Left colon (tissue), 2 donors: Measurements from ENCODE around the gene PIM3. TPM values are rescaled to one million over a fixed set of nuclear protein-coding genes. Genes with fewer than 3 reads are reported as not detected.
"Not testable (repeated sequence)": the region's sequence is repeated elsewhere in the genome, so short reads cannot be mapped to it uniquely, and the experiment has no call there.

ENCODE experiments used
- ATAC-seq: fragments of 200-7000 bp; cut with Tn5 transposase; one replicate; pipeline ENCODE4 v1.9.1; 2020; ENCODE audit warnings: mild to moderate bottlenecking, moderate library complexity
- DNase-seq, 2 donors: peaks; one replicate each; pipeline ENCODE4 v3.0.0-alpha.2; 2020
- intact Hi-C, 2 donors: fragments of 100-400 bp; cut with DNase I in 1 of 2; cut with micrococcal nuclease in 1 of 2; formaldehyde crosslinking; loops; one replicate each; pipeline versions ENCODE4 v1.11.2 to v1.14.0; 2022; cut with DNase I, micrococcal nuclease
- total RNA-seq, 2 donors: library from RNA; stranded (reverse); fragmentation: NEBNext Ultra II Directional; extraction: Animal tissue kit (Norgen Biotek cat#: 25700); gene quantifications; one replicate each; pipeline ENCODE4 v1.2.1, GENCODE V29; 2021
- donor health status: DM: no; HTN: no; CAD: no.
- donor health status: DM: yes; HTN: yes; CAD: no.

PIM3 gene
- total RNA-seq, 2 donors from 2014 or later: 45.6 to 201 TPM

DNA sequence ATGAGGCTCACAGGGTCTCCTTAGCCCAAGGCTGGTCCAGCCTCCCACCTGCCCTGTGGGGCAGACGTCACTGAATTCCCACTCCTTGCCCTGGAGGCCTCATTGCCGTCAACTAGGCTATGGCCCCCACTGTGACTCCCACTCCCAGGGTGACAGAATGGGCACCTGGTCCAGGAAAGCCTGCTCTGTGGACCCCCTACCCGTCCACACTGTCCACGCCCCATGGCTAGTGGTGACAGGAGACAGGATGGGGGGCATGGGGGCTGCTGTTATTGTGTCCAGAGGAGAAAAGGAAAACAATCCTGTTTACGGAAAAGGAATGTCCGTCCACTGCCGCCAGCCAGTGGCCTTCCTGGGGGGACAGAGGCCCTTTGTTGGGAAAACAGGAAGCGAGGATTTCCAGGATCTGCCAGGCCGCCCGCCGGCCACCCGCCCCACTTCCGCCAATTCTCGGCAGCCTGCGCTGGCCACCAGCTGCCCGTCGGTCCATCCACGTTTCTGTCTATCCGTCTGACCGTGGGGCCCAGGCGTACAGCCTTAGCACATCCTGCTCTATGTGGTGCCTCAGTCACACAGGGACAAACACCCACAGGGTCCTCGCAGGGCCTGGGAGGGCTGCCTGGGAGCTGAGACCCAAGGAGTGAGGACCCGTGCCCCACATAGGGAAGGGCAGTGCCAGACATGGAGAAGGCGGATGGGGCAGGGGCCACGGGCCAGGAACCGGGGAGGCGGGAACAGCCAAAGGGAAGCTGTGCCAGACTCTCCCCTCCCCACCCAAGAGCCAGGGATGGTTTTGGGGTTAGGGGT lies 22.6 kb upstream of the PIM3 start:
- no peak for ATAC-seq
- peak; percentile 26 to 34 for DNase-seq
- intact Hi-C loops: no loop called here

DNA sequence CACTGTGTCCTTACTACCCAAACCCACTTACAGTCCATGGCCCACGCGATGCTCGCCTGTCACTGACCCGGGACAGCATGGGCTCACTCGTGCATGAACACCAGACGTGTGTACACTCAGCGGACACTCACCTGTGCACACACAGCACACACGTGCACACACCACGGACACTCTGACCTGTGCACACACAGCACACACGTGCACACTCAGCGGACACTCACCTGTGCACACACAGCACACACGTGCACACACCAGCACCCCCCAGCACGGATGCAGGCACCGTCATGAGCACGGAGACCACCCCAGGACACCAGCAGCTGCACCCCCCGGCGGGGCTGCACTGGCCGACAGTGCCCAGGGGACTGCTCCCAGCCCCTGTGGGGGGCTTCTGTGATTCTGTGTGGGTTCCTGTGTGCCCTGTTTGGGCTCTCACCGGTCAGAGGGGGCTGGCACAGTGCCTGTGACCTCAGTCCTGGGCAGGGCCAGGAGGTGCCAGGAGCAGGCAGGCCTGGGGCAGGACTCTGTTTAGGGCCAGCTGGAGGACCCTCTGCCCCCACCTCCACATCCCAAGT lies 21.9 kb upstream of the PIM3 start:
- ATAC-seq: no peak
- intact Hi-C loops: no loop called here
- no peak for DNase-seq

DNA sequence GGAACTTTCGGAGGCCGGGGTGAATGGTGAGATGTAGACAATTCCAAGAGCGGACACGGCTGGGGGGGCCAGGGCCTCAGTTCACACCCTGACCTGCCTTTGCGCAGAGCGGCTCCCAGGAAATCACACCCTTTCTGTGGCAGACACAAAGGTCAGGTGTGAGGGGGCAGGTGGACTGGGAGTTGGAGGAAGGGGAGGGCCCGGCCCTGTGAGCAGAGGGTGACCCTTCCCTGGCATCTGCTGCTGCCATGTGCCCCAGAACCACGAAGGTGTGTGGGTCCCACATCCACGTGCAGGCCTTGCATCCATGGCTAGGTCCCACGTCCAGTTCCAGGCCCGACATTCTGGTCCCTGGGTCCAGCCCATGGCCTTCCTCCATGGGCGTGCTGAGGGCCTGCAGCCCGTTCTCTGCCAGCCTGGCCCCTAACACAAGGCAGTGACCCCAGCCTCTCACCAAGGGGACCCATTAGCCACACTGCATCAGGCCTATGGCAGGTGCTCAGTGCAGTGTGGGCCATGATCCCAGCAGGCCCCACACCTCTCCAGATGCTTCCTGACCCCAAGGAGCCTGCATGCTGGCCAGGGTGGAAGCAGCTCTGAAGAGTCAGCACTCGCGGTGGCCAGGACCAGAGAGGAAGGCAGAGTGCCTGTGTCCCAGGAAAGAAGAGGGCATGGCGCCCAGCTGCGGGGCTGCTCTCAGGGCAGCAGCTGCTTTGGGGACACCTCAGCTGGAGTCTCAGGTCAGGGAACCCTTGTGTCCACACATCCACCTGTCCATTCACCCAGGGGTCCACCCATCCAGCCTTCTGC lies 18.9 kb upstream of the PIM3 start:
- no peak for ATAC-seq
- intact Hi-C loops: no loop called here

DNA sequence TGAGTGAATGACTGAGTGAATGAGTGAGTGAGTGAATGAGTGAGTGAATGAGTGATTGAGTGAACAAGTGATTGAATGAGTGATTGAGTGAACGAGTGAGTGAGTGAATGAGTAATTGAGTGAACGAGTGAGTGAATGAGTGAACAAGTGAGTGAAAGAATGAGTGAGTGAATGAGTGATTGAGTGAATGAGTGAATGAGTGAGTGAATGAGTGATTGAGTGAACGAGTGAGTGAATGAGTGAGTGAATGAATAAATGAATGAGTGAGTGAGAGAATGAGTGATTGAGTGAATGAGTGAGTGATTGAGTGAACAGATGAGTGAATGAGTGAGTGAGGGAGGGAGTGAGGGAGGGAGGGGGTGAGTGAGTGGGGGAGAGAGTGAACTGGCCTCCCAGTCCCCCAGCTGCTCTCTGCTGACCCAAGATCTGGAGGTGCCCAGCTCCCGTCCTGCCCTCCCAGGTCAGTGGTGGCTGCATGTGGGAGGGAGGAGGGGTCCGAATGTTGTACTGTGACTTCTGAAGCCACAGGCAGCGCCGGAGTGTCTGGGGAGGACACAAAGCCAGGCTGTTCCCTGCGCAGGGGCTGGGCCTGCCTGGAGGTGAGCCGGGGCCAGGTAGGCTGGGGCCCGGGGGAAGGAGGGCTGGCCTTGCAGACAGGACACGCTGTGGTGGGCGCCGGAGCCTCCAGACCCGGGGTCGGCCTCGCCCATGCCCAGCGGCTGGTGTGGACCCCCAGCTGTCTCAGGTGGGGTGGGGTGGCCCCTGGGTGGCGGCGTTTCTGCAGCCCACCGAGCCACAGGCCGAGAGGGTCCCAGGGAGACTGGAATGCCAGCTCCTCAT lies 17.8 kb upstream of the PIM3 start:
- ATAC-seq: no peak
- intact Hi-C loops: no loop called here
- no peak for DNase-seq

More for the DNA sequence above, 18.9 kb upstream of the PIM3 start:
- DNase-seq: no peak

DNA sequence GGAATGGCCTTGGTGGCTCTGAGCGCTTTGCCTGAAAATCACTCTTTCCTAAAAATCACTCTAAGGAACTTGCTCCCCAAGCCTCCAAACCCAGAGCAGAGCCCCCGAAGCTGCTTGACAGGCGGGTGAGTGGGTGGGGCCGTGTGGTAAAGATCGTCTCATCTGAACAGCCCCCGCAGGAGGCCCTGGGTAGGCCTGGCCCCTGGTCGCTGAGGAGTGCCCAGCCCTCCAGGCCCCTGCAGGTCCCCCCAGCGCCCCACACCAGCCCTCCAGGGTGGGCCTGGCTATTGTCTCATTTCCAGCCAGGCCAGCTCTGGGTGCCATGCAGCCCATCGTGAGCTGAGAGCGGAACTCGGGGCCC lies 17.2 kb upstream of the PIM3 start:
- intact Hi-C loops: no loop called here
- ATAC-seq (no peak), DNase-seq (no peak)

DNA sequence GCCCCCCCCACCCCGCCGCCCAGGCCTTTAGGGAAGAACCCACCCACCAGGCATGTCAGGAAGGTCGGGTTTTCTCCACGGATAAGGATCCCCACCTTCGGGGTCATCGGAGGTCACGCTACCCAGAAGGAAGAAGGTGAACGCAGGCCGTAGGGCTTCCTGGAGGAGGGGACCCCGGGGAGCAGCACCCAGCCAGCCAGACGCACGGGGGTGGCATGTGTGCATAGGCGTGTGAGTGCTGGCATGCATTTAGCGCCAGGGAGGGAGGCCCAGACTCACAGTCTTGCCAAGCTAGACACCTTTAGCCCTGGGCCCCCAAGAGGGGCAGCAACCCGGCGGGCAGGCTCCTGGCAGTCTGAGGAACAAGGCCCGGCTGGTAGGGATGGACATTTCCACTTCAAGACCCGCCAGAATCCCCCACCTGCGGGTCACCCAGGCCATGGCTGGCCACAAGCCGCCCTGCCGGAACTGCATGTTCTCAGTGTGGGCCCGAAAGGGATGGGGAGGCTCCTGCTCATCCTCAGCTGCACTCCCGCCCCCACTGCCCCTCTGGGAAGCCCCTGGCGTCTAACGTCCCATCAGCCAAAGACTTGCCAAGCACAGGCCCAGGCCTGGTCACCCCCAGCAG lies 16.7 kb upstream of the PIM3 start:
- DNase-seq (no peak), ATAC-seq (no peak)
- intact Hi-C loops: no loop called here

DNA sequence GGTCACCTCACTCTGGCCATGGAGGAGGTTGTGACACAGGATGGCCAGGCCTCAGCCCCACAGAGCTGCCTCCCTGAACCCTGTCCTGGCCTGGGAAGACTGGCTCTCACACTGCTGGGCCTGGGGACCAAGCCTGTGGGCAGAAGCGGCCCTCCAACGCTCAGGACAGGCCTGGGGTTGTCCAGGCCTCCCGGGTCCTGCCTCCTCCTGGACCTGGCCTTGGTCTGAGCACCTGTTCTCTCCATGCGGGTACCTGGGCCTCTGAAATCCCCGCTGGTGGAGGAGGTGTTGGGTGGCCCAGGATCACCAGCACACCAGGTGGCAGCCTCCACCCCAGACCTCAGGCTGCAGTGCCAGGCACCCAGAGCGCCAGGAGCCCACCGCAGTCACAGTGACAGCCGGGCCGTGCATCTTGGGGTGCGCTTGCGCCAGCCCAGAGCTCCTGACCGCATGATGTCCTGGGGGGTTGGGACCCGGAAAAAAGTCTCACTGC lies 16.1 kb upstream of the PIM3 start:
- DNase-seq (no peak), ATAC-seq (no peak)
- intact Hi-C loops: no loop called here

DNA sequence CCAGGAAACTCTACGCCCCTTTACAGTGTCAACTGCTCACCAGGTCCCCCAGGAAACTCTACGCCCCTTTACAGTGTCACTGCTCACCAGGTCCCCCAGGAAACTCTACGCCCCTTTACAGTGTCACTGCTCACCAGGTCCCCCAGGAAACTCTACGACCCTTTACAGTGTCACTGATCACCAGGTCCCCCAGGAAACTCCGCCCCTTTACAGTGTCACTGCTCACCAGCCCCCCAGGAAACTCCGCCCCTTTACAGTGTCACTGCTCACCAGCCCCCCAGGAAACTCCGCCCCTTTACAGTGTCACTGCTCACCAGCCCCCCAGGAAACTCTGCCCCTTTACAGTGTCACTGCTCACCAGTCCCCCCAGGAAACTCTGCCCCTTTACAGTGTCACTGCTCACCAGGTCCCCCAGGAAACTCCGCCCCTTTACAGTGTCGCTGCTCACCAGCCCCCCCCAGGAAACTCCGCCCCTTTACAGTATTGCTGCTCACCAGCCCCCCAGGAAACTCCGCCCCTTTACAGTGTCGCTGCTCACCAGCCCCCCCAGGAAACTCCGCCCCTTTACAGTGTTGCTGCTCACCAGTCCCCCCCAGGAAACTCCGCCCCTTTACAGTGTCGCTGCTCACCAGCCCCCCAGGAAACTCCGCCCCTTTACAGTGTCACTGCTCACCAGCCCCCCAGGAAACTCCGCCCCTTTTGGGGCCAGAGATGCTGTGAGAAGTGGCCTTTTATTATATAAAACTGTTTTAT lies 15.4 kb upstream of the PIM3 start:
- not testable (repeated sequence) for ATAC-seq

DNA sequence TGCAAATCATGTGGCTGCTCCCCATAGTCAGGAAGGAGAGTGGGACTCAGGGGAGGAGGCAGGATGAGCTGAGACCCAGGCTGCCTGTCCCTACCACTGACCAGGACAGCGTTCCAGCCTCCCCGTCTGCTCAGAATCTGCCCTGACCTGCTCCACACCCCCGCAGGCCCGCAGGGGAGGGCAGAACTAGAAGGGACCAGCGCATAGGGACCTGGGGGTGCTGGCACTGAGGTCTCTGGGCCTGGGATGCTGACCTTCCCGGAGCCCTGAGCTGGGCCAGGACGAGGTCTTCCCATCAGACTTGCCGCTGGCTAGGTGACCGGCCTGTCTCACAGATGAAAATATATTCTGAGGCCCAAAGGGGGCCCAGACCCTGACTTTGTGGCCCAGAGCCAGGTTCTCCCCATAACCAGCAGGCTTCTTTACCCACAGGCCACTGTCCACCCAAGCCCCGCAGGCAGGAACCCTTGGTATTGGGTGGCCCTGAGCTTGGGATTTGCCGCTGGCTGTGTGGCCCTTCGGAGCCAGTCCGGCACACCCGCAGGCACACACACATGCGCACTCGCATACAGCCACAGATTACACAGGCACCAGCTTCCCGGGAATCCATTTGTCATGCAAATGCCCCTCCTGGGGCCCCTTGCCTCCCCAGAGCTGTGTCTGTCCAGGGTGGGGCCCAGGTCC lies 13.8 kb upstream of the PIM3 start:
- intact Hi-C loops: no loop called here
- ATAC-seq: peak; percentile 13
- peak; percentile 71 to 82 for DNase-seq

More for the DNA sequence above, 15.4 kb upstream of the PIM3 start:
- DNase-seq, intact Hi-C loops: not testable (repeated sequence)

DNA sequence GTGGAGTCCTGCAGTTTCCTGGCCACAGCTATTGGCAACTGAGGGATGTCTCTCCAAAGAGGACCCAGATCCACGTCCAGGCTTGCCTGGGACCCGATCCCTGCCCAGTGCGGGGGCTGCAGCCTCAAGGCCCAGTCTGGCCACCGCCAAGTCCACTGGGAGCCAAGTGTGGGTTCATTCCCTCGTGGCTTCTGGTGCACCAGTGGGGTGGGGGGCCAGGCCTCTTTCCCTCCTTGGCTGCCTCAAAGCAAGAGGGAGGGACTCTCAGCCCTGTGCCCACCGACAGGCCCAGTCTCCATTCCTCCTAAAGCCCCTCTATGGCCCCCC lies 13.3 kb upstream of the PIM3 start:
- DNase-seq (no peak), ATAC-seq (no peak)
- intact Hi-C loops: no loop called here

DNA sequence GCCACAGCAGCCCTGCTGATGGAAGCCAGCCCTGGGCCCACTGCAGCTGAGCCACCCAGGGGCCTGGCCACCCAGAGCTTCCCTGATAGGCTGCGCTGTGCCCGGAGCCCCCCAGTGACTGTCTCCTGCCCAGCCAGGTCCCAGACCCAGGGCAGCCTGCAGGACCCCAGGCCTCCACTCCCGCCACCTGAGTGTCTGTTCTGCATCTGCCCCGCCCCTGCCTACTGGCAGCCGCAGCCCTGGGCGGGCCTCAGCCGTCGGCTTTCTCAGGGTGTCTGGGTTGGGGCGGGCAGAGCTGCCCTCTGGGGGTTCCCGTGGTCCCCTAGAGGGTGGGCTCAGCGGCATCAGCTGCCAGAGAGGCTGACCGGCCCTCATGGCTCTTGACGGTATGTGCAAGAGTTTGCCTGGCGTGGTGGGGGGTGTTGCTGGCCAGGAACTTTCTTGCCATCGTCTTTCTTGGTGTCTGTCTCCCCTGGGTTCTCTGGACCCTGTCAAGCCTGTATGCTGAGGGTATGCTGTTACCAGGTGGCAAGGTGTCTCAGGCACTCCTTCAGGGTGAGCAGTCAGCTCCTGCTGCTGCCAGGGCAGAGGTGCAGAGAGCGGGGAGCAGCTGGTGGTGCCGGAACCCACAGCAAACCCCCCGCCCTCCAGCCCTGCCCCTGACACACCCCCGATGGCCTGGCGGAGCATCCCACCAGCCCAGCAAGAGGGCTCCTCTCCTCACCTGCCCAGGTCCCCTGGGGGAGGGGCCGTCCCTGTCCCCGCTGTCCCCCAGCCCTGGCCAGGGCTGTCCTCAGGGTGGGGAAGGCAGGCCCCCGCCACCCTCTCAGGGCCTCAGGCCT lies 12.2 kb upstream of the PIM3 start:
- ATAC-seq (peak; percentile 42), DNase-seq (peak in 1 of 2 donors; percentile 79)
- intact Hi-C loops: no loop called here

DNA sequence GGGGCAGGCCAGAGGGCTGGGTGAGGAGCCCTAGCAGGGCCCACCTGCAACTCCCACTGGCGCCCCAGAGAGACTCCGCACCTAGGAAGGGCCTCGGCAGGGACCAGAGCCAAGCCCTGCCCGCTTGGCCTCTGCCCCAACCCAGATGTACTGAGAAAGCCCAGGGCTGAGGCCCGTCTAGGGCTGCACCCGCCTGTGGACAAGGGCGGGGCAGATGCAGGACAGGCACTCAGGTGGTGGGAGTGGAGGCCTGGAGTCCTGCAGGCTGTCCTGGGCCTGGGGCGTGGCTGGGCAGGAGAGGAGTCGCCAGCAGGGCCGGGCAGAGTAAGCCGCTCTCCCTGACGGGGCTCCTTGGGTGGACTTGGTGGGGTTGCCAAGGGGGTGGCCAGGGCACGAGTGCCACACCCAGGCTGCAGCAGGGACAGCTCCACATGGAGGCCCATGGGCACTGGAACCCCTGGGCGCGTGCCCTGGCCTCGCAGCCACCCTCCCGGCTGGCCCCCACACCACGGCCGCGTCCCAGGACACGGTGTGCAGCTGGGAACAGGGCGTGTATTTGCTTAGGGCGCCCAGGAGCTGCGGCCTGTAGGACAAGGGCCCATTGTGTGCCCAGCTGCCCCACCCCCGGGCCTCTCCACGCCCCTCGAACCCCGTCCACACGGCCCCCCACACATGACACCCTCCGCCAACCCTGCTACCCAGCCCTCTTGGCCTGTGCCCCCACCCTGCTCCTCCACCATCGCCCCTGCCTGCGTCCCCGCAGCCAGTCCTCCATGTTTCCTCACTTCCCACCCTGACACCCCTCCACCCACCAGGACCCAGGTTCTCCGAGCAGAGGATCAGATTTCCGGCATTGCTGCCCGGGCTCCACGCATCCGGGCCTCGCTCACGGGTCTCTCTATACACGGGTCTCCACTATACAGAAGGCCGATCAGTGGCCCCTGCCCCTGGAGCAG lies 11.3 kb upstream of the PIM3 start:
- intact Hi-C loops: no loop called here
- ATAC-seq (peak; percentile 60), DNase-seq (peak; percentile 87 to 97)

DNA sequence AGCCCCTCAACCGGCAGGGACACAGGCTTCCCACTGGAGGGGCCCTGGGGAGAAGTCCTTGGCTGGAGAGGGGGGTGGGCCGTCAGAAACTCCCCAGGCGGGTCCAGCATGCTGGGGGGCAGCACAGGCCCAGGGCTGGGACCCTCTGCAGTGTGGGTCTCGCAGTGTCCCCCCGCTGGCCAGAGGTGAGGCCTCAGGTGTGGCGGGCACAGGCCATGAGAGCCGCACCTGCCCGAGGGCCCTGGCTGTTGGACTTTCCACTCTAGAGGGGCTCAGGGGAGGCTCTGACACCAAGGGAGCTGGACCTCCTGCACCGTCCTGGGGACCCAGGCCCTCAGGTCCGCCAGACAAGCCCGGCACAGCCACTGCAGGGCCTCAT lies 10.7 kb upstream of the PIM3 start:
- no peak for ATAC-seq

DNA sequence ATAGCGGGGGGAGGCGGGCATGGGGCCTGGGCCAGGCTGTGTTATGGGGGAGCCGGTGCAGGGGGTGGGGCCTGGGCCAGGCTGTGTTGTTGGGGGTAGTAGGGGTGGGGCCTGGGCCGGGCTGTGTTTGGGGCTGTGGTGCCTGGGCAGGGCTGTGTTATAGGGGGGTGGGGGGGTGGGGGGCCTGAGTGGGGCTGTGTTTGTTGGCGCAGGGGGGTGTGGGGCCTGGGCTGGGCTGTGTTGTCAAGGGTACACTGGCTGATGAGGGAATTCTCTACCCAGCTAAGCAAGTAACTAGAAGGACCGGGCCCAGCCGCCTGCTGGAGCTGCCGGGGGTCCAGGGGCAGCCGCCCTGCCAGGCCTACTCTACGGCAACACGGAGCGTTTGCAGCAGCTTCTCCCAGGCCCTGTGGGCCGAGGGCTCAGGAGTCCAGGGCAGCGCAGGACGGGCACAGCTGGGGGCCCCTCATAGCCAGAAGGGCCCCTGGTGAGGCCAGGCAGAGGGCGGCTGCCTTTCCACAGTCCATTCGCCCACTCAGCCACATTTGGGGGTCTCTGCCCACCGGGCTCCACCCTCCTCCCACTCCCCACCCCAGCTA lies 10.1 kb upstream of the PIM3 start:
- DNase-seq (peak in 1 of 2 donors; percentile 59), ATAC-seq (peak; percentile 2)

More for the DNA sequence above, 10.7 kb upstream of the PIM3 start:
- no peak for DNase-seq
- intact Hi-C loops: no loop called here

More for the DNA sequence above, 10.1 kb upstream of the PIM3 start:
- intact Hi-C loops: no loop called here
